K562 (cell line): ENCODE data around the gene DVL2. TPM values are rescaled to one million over a fixed set of nuclear protein-coding genes. Genes with fewer than 3 reads are reported as not detected.

ENCODE experiments used
- ATAC-seq: fragments of 200-7000 bp; cut with Tn5 transposase; 3 replicates; pipeline ENCODE4 v1.9.1; 2020; ENCODE audit warnings: moderate library complexity
- BruUV-seq: library from RNA; stranded (reverse); fragments of 400-500 nt; replicated peaks from 2 replicates; lab custom pipeline; 2021; lab: Mats Ljungman, UMichigan
- CTCF ChIA-PET: fragments of 300-600 bp; formaldehyde crosslinking; extraction: SDS; loops from one replicate; lab custom pipeline; 2021; ENCODE audit warnings: low intra/inter-chr PET ratio; lab: Yijun Ruan, JAX
- POLR2A ChIA-PET: fragments of 300-600, 350-650 bp; sonication (Branson Sonifier 250); formaldehyde crosslinking; extraction: SDS; loops from one replicate; lab custom pipeline; 2021; ENCODE audit warnings: antibody characterized with exemption, inconsistent platforms; lab: Yijun Ruan, JAX
- DNase-seq, 4 experiments: peaks; one replicate each; pipeline versions ENCODE4 v3.0.0 to v3.0.0-alpha.2; 2011 to 2018; ENCODE audit warnings: low spot score in 3 of 4, mixed read lengths in 3 of 4; ENCODE audit errors: extremely low read depth in 1 of 4
- FAIRE-seq: peaks from 2 replicates; lab custom pipeline; 2011; peaks lifted over from hg19 to GRCh38; lab: Jason Lieb, UNC
- H2AFZ ChIP-seq: 2 replicates; pipeline ENCODE4 v1.6.0; 2011; ENCODE audit warnings: low read depth, low read length, control low read depth, inconsistent platforms
- H3K27ac ChIP-seq: fragments of 200-600 bp; 3 replicates; pipeline ENCODE4 v1.8.0; 2011; ENCODE audit warnings: low read depth, mild to moderate bottlenecking, control low read depth, inconsistent platforms, low read length, moderate library complexity, mixed read lengths; ENCODE audit errors: extremely low read depth
- H3K27me3 ChIP-seq, 2 experiments: fragments of 300-600 bp in 1 of 2; 2 replicates in 1 of 2; 3 replicates in 1 of 2; pipeline versions ENCODE4 v1.6.0 to v1.8.0; 2011; ENCODE audit warnings: inconsistent platforms in 2 of 2, low read length in 2 of 2, mild to moderate bottlenecking in 1 of 2, mixed read lengths in 1 of 2, moderate library complexity in 1 of 2; ENCODE audit not compliant: control insufficient read depth in 2 of 2, insufficient read depth in 2 of 2
- H3K36me3 ChIP-seq: fragments of 300-600 bp; 3 replicates; pipeline ENCODE4 v1.8.0; 2011; ENCODE audit warnings: mild to moderate bottlenecking, low read length, inconsistent platforms; ENCODE audit not compliant: control insufficient read depth, insufficient read depth
- H3K4me1 ChIP-seq, 2 experiments: fragments of 200-600 bp in 1 of 2; replicated peaks in 1 of 2; 2 replicates in 1 of 2; 3 replicates in 1 of 2; pipeline versions ENCODE4 v1.5.1 to v1.8.0; 2011; ENCODE audit warnings: inconsistent platforms in 2 of 2, low read length in 2 of 2, mild to moderate bottlenecking in 1 of 2, mixed read lengths in 1 of 2, moderate library complexity in 1 of 2; ENCODE audit not compliant: control insufficient read depth in 2 of 2, insufficient read depth in 2 of 2
- H3K4me2 ChIP-seq: 2 replicates; pipeline ENCODE4 v1.6.1; 2011; ENCODE audit warnings: low read length, control low read depth, inconsistent platforms, mixed read lengths; ENCODE audit not compliant: insufficient read depth
- H3K4me3 ChIP-seq: fragments of 200-600 bp; sonication (generic), shearing (Covaris generic); 2 replicates; pipeline ENCODE4 v1.5.1; 2016; ENCODE audit warnings: control low read depth, inconsistent platforms
- H3K79me2 ChIP-seq: fragments of 200-600 bp; 3 replicates; pipeline ENCODE4 v1.8.0; 2011; ENCODE audit warnings: low read length, inconsistent platforms; ENCODE audit not compliant: control insufficient read depth, insufficient read depth
- H3K9ac ChIP-seq, 2 experiments: 2 replicates each; pipeline versions ENCODE4 v1.6.0 to v1.6.1; 2011; ENCODE audit warnings: low read depth in 2 of 2, low read length in 2 of 2, control low read depth in 1 of 2, inconsistent platforms in 1 of 2, mild to moderate bottlenecking in 1 of 2, mixed read lengths in 1 of 2; ENCODE audit not compliant: insufficient read depth in 1 of 2
- H3K9me1 ChIP-seq: one replicate; pipeline ENCODE4 v1.6.0; 2011; ENCODE audit warnings: inconsistent platforms, mild to moderate bottlenecking, low read length, moderate library complexity; ENCODE audit not compliant: control insufficient read depth, insufficient read depth
- H3K9me3 ChIP-seq: replicated peaks from 2 replicates; pipeline ENCODE4 v1.5.1; 2011; ENCODE audit warnings: low read depth, low read length, inconsistent platforms; ENCODE audit not compliant: control insufficient read depth, insufficient read depth
- H4K20me1 ChIP-seq: replicated peaks from 2 replicates; pipeline ENCODE4 v1.6.1; 2011; ENCODE audit warnings: low read length, inconsistent platforms, mixed read lengths; ENCODE audit not compliant: control insufficient read depth, insufficient read depth
- CCAR2 ChIP-seq: fragments of 200-400 bp; formaldehyde crosslinking; IDR thresholded peaks from 2 replicates; pipeline ENCODE4 v1.6.1; 2017; ENCODE audit warnings: mild to moderate bottlenecking, low read depth, low read length
- ELF1 ChIP-seq: fragments of 200-800 bp; sonication (Bioruptor generic); IDR thresholded peaks from 2 replicates; pipeline ENCODE4 v1.6.1; 2016; ENCODE audit warnings: missing genetic modification characterization, missing compliant biosample characterization
- RBFOX2 ChIP-seq: fragments of 200-400 bp; formaldehyde crosslinking; IDR thresholded peaks from 2 replicates; pipeline ENCODE4 v1.6.1; 2017; ENCODE audit warnings: low read depth, mild to moderate bottlenecking, low read length, moderate library complexity
- U2AF2 ChIP-seq: fragments of 200-400 bp; formaldehyde crosslinking; optimal IDR thresholded peaks from 2 replicates; pipeline ENCODE3; 2017; ENCODE audit warnings: low read depth, mild to moderate bottlenecking, low read length
- ZNF436 ChIP-seq: fragments of 250-450, 450-650 bp; sonication (Bioruptor Pico); formaldehyde crosslinking; IDR thresholded peaks from 2 replicates; pipeline ENCODE4 v1.7.0; 2020; ENCODE audit warnings: mild to moderate bottlenecking
- WGBS: fragments of 100-300 bp; shearing (Covaris generic); methylation state at CpG from one replicate; pipeline ENCODE4 v1.1.6; 2016; ENCODE audit warnings: low coverage, mixed read lengths; ENCODE audit not compliant: insufficient coverage; ENCODE audit errors: missing lambda C conversion rate; 5-methylcytosine and 5-hydroxymethylcytosine counted together
- in situ Hi-C: fragments of 300-500 bp; cut with MboI; formaldehyde crosslinking; loops from 4 replicates; pipeline ENCODE4 v1.15.0; 2018; ENCODE audit warnings: inconsistent platforms, mixed read lengths
- intact Hi-C: fragments of 100-400 bp; cut with micrococcal nuclease; formaldehyde crosslinking; loops from 2 replicates; pipeline ENCODE4 v1.14.2; 2022
- polyA plus RNA-seq, 8 experiments: library from polyadenylated mRNA; depleted of rRNA in 4 of 8; stranded (reverse) in 5 of 8; unstranded in 3 of 8; fragments of >200 nt; fragmentation: Nextera tagmentation in 2 of 8; fragmentation: Illumina TruSeq in 1 of 8; extraction: Ambion mirVana in 2 of 8; extraction: Trizol in 1 of 8; gene quantifications; 2 replicates each; pipeline versions ENCODE4 v1.2.1 to v1.2.3, GENCODE V29; 2011 to 2014; ENCODE audit warnings: inconsistent platforms in 1 of 8, missing spikeins in 1 of 8
- total RNA-seq, 7 experiments: library from RNA; depleted of rRNA in 6 of 7; stranded (reverse); fragments of >200 nt in 6 of 7; fragmentation: Illumina TruSeq in 2 of 7; extraction: Trizol in 2 of 7; gene quantifications; 2 replicates each; pipeline versions ENCODE4 v1.2.1 to v1.2.3, GENCODE V29; 2011 to 2021; ENCODE audit warnings: low replicate concordance in 1 of 7

Gene DVL2
- total and polyA plus RNA-seq, 9 of the 15 experiments (the other 6 are each of a cell fraction or from before 2014, with no cell fraction given), result 1.3 to 49.5 (median 24.3) TPM

GRCh38 chr17:7228920-7229319 lies 5.4 kb downstream of the DVL2 start:
- H3K27me3 ChIP-seq, result no peaks in the 10 kb centered on the region
- peaks cover 7 to 27% of the 10 kb centered on the region in 2 experiments; a peak in 4 of 5 replicates for H3K4me1 ChIP-seq
- no peak overlapping the region for H3K27ac ChIP-seq
- H3K4me2 ChIP-seq, result no peak overlapping the region
- peaks cover 38% of the 10 kb centered on the region for H3K79me2 ChIP-seq
- H2AFZ ChIP-seq, result no peak overlapping the region
- FAIRE-seq, result no peak
- H4K20me1 ChIP-seq, result peaks cover 7% of the 10 kb centered on the region
- TF ChIP-seq ELF1 (tag) (no peak), CCAR2 (no peak)
- TF ChIP-seq, all 486 proteins: peak for 0
- H3K9ac ChIP-seq, result no peak overlapping the region
- ChIA-PET POLR2A (interaction anchor here (0.6 to 2.8 kb wide), 2 partner anchors 8 to 26 kb away, joined by 3 to 19 read pairs; partner anchors contain the start of genes ACADVL and DLG4), CTCF (no interaction called here)
- peaks cover 76% of the 10 kb centered on the region; the same call in 2 of the 3 replicates for H3K36me3 ChIP-seq
- in situ Hi-C loops, result no loop called here
- intact Hi-C loops, result no loop called here
- 88% methylated on average over 4 of the region's 14 CpGs for WGBS
- H3K9me1 ChIP-seq, result peaks cover 4% of the 10 kb centered on the region
- DNase-seq (no peak), ATAC-seq (no peak)
- no peak overlapping the region for H3K4me3 ChIP-seq
- no peaks in the 10 kb centered on the region for H3K9me3 ChIP-seq
- BruUV-seq, result no TSS peak

- DNase-seq (no peak), ATAC-seq (no peak), FAIRE-seq (no peak)
- Histone ChIP-seq H3K9me3 (no peaks in the 10 kb centered on the region), H3K27ac (no peak overlapping the region), H3K4me1 (peaks cover 3 to 28% of the 10 kb centered on the region in 2 experiments; a peak in 4 of 5 replicates), H4K20me1 (peaks cover 4% of the 10 kb centered on the region), H3K27me3 (no peaks in the 10 kb centered on the region), H3K9me1 (peaks cover 1% of the 10 kb centered on the region), H3K4me2 (no peak overlapping the region), H3K4me3 (no peak overlapping the region), H3K79me2 (peaks cover 19% of the 10 kb centered on the region), H2AFZ (no peak overlapping the region), H3K36me3 (peaks cover 92% of the 10 kb centered on the region; the same call in 2 of the 3 replicates), H3K9ac (peak overlapping the region in 1 of 2 experiments; percentile 7; a peak in 1 of 4 replicates)
- no TSS peak for BruUV-seq
- TF ChIP-seq U2AF2 (no peak), RBFOX2 (peak; percentile 36; the same call in 1 of the 2 replicates), ZNF436 (CRISPR knock-in tag) (no peak)
- ChIA-PET CTCF (no interaction called here), POLR2A (interaction anchor here (0.7 kb wide), 1 partner anchor 15 kb away, joined by 4 read pairs; no protein-coding TSS in a partner anchor)
- 95% methylated on average over 27 of the region's 31 CpGs for WGBS
- intact Hi-C loops, result no loop called here
- in situ Hi-C loops, result no loop called here
These were observed 7.3 kb downstream of the DVL2 start for GRCh38 chr17:7226721-7227710.
